ENCODE measurements around the gene MTR. TPM values are rescaled to one million over a fixed set of nuclear protein-coding genes. Genes with fewer than 3 reads are reported as not detected.

The MTR gene
- total RNA-seq, 4 donors from 2014 or later = 19.0 to 78.1 (median 47.5) TPM

GRCh38 chr1:236921610-236922009, 126.5 kb downstream of the MTR start:
- no peaks in the 10 kb centered on the region for H3K27me3 ChIP-seq
- H3K4me3 ChIP-seq = no peak overlapping the region
- H3K4me1 ChIP-seq = no peaks in the 10 kb centered on the region
- no peaks in the 10 kb centered on the region for H3K36me3 ChIP-seq
- intact Hi-C loops (cut with DNase I; ENCODE audit: low total_unique reads) = no loop called here
- no peak for TF ChIP-seq CTCF (IDR thresholded peaks at IDR 0.05)
- TF ChIP-seq POLR2A (IDR thresholded peaks at IDR 0.05) = no peak
- no peak for DNase-seq
- H3K27ac ChIP-seq = no peak overlapping the region
- no peaks in the 10 kb centered on the region for H3K9me3 ChIP-seq

- TF ChIP-seq POLR2A (IDR thresholded peaks at IDR 0.05) (no peak), CTCF (IDR thresholded peaks at IDR 0.05) (no peak)
- intact Hi-C loops (cut with DNase I; ENCODE audit: low total_unique reads) = no loop called here
- no peak overlapping the region for H3K27ac ChIP-seq
- no peak for DNase-seq
- no peaks in the 10 kb centered on the region for H3K27me3 ChIP-seq
- H3K4me3 ChIP-seq = no peak overlapping the region
- no peaks in the 10 kb centered on the region for H3K36me3 ChIP-seq
- no peaks in the 10 kb centered on the region for H3K9me3 ChIP-seq
- H3K4me1 ChIP-seq = no peaks in the 10 kb centered on the region
These were observed 127.1 kb downstream of the MTR start for GRCh38 chr1:236922190-236922589.

- no peaks in the 10 kb centered on the region for H3K36me3 ChIP-seq
- H3K9me3 ChIP-seq = no peaks in the 10 kb centered on the region
- TF ChIP-seq POLR2A (IDR thresholded peaks at IDR 0.05) = no peak
- no peak for TF ChIP-seq CTCF (IDR thresholded peaks at IDR 0.05)
- intact Hi-C loops (cut with DNase I; ENCODE audit: low total_unique reads) = no loop called here
- no peaks in the 10 kb centered on the region for H3K27me3 ChIP-seq
- no peak for DNase-seq
- no peak overlapping the region for H3K4me3 ChIP-seq
- no peak overlapping the region for H3K27ac ChIP-seq
- no peaks in the 10 kb centered on the region for H3K4me1 ChIP-seq
These were observed 130.3 kb downstream of the MTR start for GRCh38 chr1:236925386-236925785.

GRCh38 chr1:236930503-236930902, 135.4 kb downstream of the MTR start:
- no peak overlapping the region for H3K27ac ChIP-seq
- TF ChIP-seq POLR2A (IDR thresholded peaks at IDR 0.05) (no peak), CTCF (IDR thresholded peaks at IDR 0.05) (no peak)
- H3K36me3 ChIP-seq = no peaks in the 10 kb centered on the region
- DNase-seq = no peak
- intact Hi-C loops (cut with DNase I; ENCODE audit: low total_unique reads) = no loop called here
- no peaks in the 10 kb centered on the region for H3K27me3 ChIP-seq
- no peaks in the 10 kb centered on the region for H3K4me1 ChIP-seq
- H3K9me3 ChIP-seq = no peaks in the 10 kb centered on the region
- H3K4me3 ChIP-seq = no peak overlapping the region

GRCh38 chr1:236938760-236939159, 143.7 kb downstream of the MTR start:
- Histone ChIP-seq H3K4me3 (no peak overlapping the region), H3K27ac (no peak overlapping the region), H3K4me1 (no peaks in the 10 kb centered on the region), H3K27me3 (no peaks in the 10 kb centered on the region), H3K36me3 (no peaks in the 10 kb centered on the region), H3K9me3 (no peaks in the 10 kb centered on the region)
- intact Hi-C loops (cut with DNase I; ENCODE audit: low total_unique reads) = no loop called here
- no peak for DNase-seq
- TF ChIP-seq POLR2A (IDR thresholded peaks at IDR 0.05) (no peak), CTCF (IDR thresholded peaks at IDR 0.05) (no peak)
